Neutrophil (primary cell): ENCODE measurements around the gene SLC7A6.

Experiments
- H3K27ac ChIP-seq: fragments of 200-600 bp; sonication (generic); 2 replicates; pipeline ENCODE4 v1.5.1; 2016; ENCODE audit warnings: mild to moderate bottlenecking, moderate library complexity
- H3K27me3 ChIP-seq: fragments of 200-600 bp; sonication (generic); 2 replicates; pipeline ENCODE4 v1.6.0; 2016; ENCODE audit warnings: mild to moderate bottlenecking
- H3K36me3 ChIP-seq: fragments of 200-600 bp; sonication (generic); 2 replicates; pipeline ENCODE4 v1.5.1; 2017
- H3K4me1 ChIP-seq, 2 experiments: fragments of 200-600 bp in 1 of 2; sonication (generic) in 1 of 2; 1 replicate in 1 of 2; 2 replicates in 1 of 2; pipeline versions ENCODE4 v1.5.1 to v1.6.1; 2013 to 2016; ENCODE audit warnings: low read depth in 1 of 2, low read length in 1 of 2, mild to moderate bottlenecking in 1 of 2, moderate library complexity in 1 of 2; ENCODE audit not compliant: control insufficient read depth in 1 of 2, insufficient read depth in 1 of 2
- H3K4me3 ChIP-seq, 2 experiments: fragments of 200-600 bp in 1 of 2; sonication (generic) in 1 of 2; 1 replicate in 1 of 2; 2 replicates in 1 of 2; pipeline ENCODE4 v1.5.1; 2013 to 2016; ENCODE audit warnings: low read depth in 1 of 2, low read length in 1 of 2, mild to moderate bottlenecking in 1 of 2, moderate library complexity in 1 of 2
- H3K9me3 ChIP-seq: fragments of 200-600 bp; sonication (generic); 2 replicates; pipeline ENCODE4 v1.5.1; 2016
- CTCF ChIP-seq: fragments of 200-600 bp; sonication (generic); IDR thresholded peaks from 2 replicates; pipeline ENCODE4 v1.5.1; 2016; ENCODE audit warnings: antibody characterized with exemption

Gene SLC7A6

GRCh38 chr16:68257906-68258800 lies 6.2 kb upstream of the SLC7A6 start:
- TF ChIP-seq CTCF = no peak
- peaks cover 16 to 18% of the 10 kb centered on the region in 2 experiments for H3K4me1 ChIP-seq
- H3K27ac ChIP-seq = peak overlapping the region; percentile 65
- no peaks in the 10 kb centered on the region for H3K27me3 ChIP-seq
- peaks cover 18% of the 10 kb centered on the region for H3K36me3 ChIP-seq
- H3K4me3 ChIP-seq = no peak overlapping the region
- H3K9me3 ChIP-seq = no peaks in the 10 kb centered on the region

- Histone ChIP-seq H3K27ac (no peak overlapping the region), H3K4me3 (no peak overlapping the region), H3K27me3 (no peaks in the 10 kb centered on the region), H3K4me1 (peaks cover 25 to 27% of the 10 kb centered on the region in 2 experiments), H3K9me3 (no peaks in the 10 kb centered on the region), H3K36me3 (peaks cover 16% of the 10 kb centered on the region)
- TF ChIP-seq CTCF = no peak
Observed at GRCh38 chr16:68259007-68259825, 5.1 kb upstream of the SLC7A6 start.

GRCh38 chr16:68263559-68264127 lies 683 bp upstream of the SLC7A6 start:
- peaks cover 13% of the 10 kb centered on the region for H3K36me3 ChIP-seq
- no peaks in the 10 kb centered on the region for H3K27me3 ChIP-seq
- TF ChIP-seq CTCF = no peak
- no peaks in the 10 kb centered on the region for H3K9me3 ChIP-seq
- H3K27ac ChIP-seq = peak overlapping the region; percentile 79
- peaks cover 21 to 23% of the 10 kb centered on the region in 2 experiments for H3K4me1 ChIP-seq
- H3K4me3 ChIP-seq = peak overlapping the region; percentile 83 to 85

GRCh38 chr16:68265078-68265920 lies 973 bp downstream of the SLC7A6 start:
- TF ChIP-seq CTCF = no peak
- Histone ChIP-seq H3K4me3 (peak overlapping the region; percentile 83 to 85), H3K36me3 (peaks cover under 1% of the 10 kb centered on the region), H3K4me1 (peaks cover 21 to 23% of the 10 kb centered on the region in 2 experiments), H3K27ac (peak overlapping the region; percentile 79), H3K27me3 (no peaks in the 10 kb centered on the region), H3K9me3 (no peaks in the 10 kb centered on the region)
